ENCODE data around the gene NDUFA6.

The NDUFA6 gene

DNA sequence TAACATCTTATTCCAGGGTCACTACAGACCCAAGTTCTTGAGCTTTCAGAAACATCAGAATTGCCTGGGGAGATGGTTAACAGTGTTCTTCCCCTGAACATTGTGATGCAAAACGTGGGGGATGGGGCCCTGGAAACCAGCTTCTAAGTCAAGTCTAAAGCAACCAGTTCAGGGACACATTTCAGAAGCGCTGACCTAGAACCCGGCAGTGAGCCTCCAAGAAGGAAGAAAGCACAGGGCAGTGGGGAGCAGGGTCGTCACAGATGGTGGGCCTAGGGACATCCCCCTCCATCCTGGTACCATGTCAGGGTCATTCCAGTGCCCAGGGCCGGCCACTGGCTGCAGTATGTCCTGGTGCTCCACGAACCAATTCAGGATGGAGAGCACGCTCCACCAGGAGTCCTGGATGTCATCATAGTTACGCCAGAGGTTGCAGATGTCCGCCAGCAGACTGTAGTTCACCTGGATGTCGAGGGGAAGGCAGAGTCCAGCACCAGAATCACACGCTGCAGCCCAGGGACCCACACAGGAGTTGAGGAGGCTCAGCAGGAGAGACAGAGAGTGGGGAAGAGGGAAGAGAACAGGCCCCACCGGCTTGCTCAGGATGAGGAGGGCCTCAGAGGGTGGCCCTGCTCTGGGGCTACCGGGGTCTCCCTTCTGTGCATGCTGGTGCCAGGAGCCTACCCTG lies 25.0 kb downstream of the NDUFA6 start:
- no peak for DNase-seq (ENCODE audit: low read depth)
- H3K4me3 ChIP-seq (ENCODE audit: low read depth, low read length) = no peak overlapping the region
- no peak for TF ChIP-seq CTCF (conservative IDR thresholded peaks at IDR 0.05; ENCODE audit: low read depth, low read length)

DNA sequence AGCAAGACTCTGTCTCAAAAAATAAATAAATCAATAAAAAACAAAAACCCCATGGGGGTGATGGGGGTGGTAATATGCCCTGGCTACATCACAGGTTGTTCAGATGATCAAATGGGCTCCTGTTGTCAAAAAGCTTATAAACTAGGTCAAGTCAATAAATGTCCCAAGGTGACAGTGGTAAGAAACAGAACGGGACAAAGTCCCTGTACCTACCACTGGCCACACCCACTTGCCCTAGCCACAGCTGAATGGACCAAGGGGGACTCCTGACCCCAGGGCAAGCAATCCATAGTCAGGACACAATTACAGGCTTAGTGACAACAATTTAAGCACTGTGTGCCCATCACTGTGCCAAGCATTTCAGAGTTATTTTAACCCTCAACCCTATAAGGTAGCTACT lies 25.9 kb downstream of the NDUFA6 start:
- TF ChIP-seq CTCF (conservative IDR thresholded peaks at IDR 0.05; ENCODE audit: low read depth, low read length) = no peak
- no peak overlapping the region for H3K4me3 ChIP-seq (ENCODE audit: low read depth, low read length)
- no peak for DNase-seq (ENCODE audit: low read depth)

- TF ChIP-seq CTCF (conservative IDR thresholded peaks at IDR 0.05; ENCODE audit: low read depth, low read length) = no peak
- DNase-seq (ENCODE audit: low read depth) = no peak
- no peak overlapping the region for H3K4me3 ChIP-seq (ENCODE audit: low read depth, low read length)
Observed at GRCh38 chr22:42062506-42063170, 27.9 kb downstream of the NDUFA6 start.

- no peak for TF ChIP-seq CTCF (conservative IDR thresholded peaks at IDR 0.05; ENCODE audit: low read depth, low read length)
- DNase-seq (ENCODE audit: low read depth) = no peak
- no peak overlapping the region for H3K4me3 ChIP-seq (ENCODE audit: low read depth, low read length)
Observed at GRCh38 chr22:42061041-42061440, 29.5 kb downstream of the NDUFA6 start.

GRCh38 chr22:42060489-42060888 lies 30.1 kb downstream of the NDUFA6 start:
- TF ChIP-seq CTCF (conservative IDR thresholded peaks at IDR 0.05; ENCODE audit: low read depth, low read length) = no peak
- no peak overlapping the region for H3K4me3 ChIP-seq (ENCODE audit: low read depth, low read length)
- no peak for DNase-seq (ENCODE audit: low read depth)

DNA sequence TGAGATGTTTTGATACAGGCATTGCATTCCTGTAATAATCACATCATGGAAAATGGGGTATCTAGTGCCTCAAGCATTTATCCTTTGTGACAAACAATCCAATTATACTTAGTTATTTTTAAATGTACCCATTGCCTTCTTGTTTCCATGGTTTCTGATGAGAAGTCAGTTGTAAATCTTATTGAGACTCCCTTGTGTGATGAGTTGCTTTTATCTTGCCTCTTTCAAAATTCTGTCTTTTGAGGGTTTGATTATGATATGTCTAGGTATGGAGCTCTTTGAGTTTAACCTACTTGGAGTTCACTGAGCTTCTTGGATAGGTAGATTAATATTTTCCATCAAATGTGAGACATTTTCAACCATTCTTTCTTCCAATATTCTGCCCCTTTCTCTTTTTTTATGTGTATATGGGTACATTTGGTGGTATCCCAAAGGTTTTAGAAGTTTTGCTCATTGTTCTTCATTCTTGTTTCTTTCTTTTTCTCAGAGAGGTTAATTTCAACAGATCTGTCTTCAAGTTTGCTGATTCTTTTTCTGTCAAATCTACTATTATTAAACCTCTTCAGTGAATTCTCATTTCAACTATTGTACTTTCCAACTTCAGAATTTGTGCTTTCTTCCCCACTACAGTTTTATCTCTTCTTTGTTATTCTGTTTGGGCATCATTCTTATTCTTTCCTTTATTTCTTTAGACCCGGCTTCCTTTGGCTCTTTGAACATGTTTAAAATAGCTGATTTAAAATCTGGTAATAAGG lies 33.6 kb downstream of the NDUFA6 start:
- no peak overlapping the region for H3K4me3 ChIP-seq (ENCODE audit: low read depth, low read length)
- no peak for TF ChIP-seq CTCF (conservative IDR thresholded peaks at IDR 0.05; ENCODE audit: low read depth, low read length)
- no peak for DNase-seq (ENCODE audit: low read depth)

Data from choroid plexus epithelial cell (primary cell).